Neuronal stem cell (in vitro differentiated cells): Measurements from ENCODE around the gene NLGN4X.

ENCODE experiments used
- DNase-seq: peaks from one replicate; pipeline ENCODE4 v3.0.0-alpha.2; 2013; ENCODE audit warnings: low spot score
- H2AFZ ChIP-seq: one replicate; pipeline ENCODE4 v1.6.1; 2013; ENCODE audit warnings: mild to moderate bottlenecking, low read length, inconsistent platforms
- H2AK5ac ChIP-seq: 2 replicates; pipeline ENCODE4 v1.6.1; 2013; ENCODE audit warnings: low read depth, mild to moderate bottlenecking, inconsistent platforms, low read length, moderate library complexity, mixed read lengths
- H2BK120ac ChIP-seq: 2 replicates; pipeline ENCODE4 v1.6.1; 2013; ENCODE audit warnings: low read depth, mild to moderate bottlenecking, inconsistent platforms, low read length, moderate library complexity, mixed read lengths
- H2BK12ac ChIP-seq: one replicate; pipeline ENCODE4 v1.6.1; 2013; ENCODE audit warnings: low read length, inconsistent platforms
- H2BK15ac ChIP-seq: 2 replicates; pipeline ENCODE4 v1.6.1; 2013; ENCODE audit warnings: mild to moderate bottlenecking, low read length, inconsistent platforms, mixed read lengths
- H2BK5ac ChIP-seq: one replicate; pipeline ENCODE4 v1.6.1; 2013; ENCODE audit warnings: inconsistent platforms, mild to moderate bottlenecking, low read length, moderate library complexity
- H3K14ac ChIP-seq: one replicate; pipeline ENCODE4 v1.6.1; 2013; ENCODE audit warnings: low read length, inconsistent platforms
- H3K18ac ChIP-seq: 2 replicates; pipeline ENCODE4 v1.6.1; 2013; ENCODE audit warnings: low read length, inconsistent platforms
- H3K23ac ChIP-seq: 2 replicates; pipeline ENCODE4 v1.6.1; 2013; ENCODE audit warnings: low read depth, mild to moderate bottlenecking, mixed read lengths, low read length, inconsistent platforms; ENCODE audit not compliant: poor library complexity
- H3K27ac ChIP-seq: replicated peaks from 3 replicates; pipeline ENCODE4 v1.5.1; 2013; ENCODE audit warnings: low read length, inconsistent platforms
- H3K27me3 ChIP-seq, 3 experiments: 2 replicates each; pipeline ENCODE4 v1.6.1; 2013; ENCODE audit warnings: low read length in 3 of 3, mild to moderate bottlenecking in 2 of 3, inconsistent platforms in 1 of 3, low read depth in 1 of 3, mixed read lengths in 1 of 3, moderate library complexity in 1 of 3; ENCODE audit not compliant: control insufficient read depth in 3 of 3, insufficient read depth in 3 of 3
- H3K36me3 ChIP-seq, 2 donors: replicated peaks in 1 of 2; 2 replicates each; pipeline ENCODE4 v1.6.1; 2013; ENCODE audit warnings: low read length in 2 of 2; ENCODE audit not compliant: control insufficient read depth in 2 of 2, insufficient read depth in 2 of 2
- H3K4ac ChIP-seq: 2 replicates; pipeline ENCODE4 v1.6.1; 2013; ENCODE audit warnings: inconsistent platforms, mild to moderate bottlenecking, low read length, moderate library complexity
- H3K4me1 ChIP-seq, 2 donors: 1 replicate in 1 of 2; 2 replicates in 1 of 2; pipeline ENCODE4 v1.6.1; 2013; ENCODE audit warnings: low read length in 2 of 2, low read depth in 1 of 2; ENCODE audit not compliant: control insufficient read depth in 2 of 2, insufficient read depth in 1 of 2
- H3K4me2 ChIP-seq: one replicate; pipeline ENCODE4 v1.6.1; 2013; ENCODE audit warnings: mild to moderate bottlenecking, low read length, inconsistent platforms; ENCODE audit not compliant: insufficient read depth, poor library complexity, severe bottlenecking
- H3K4me3 ChIP-seq, 2 donors: 2 replicates each; pipeline ENCODE4 v1.5.1; 2013; ENCODE audit warnings: low read length in 2 of 2, mild to moderate bottlenecking in 2 of 2, inconsistent platforms in 1 of 2, moderate library complexity in 1 of 2
- H3K79me1 ChIP-seq: one replicate; pipeline ENCODE4 v1.6.1; 2013; ENCODE audit warnings: low read depth, mild to moderate bottlenecking, inconsistent platforms, low read length, moderate library complexity
- H3K9ac ChIP-seq: one replicate; pipeline ENCODE4 v1.6.1; 2013; ENCODE audit warnings: mild to moderate bottlenecking, low read depth, low read length, inconsistent platforms; ENCODE audit not compliant: poor library complexity
- H3K9me3 ChIP-seq, 2 donors: replicated peaks in 1 of 2; 2 replicates each; pipeline versions ENCODE3 to v1.6.1; 2013; ENCODE audit warnings: low read length in 2 of 2, mild to moderate bottlenecking in 2 of 2, inconsistent platforms in 1 of 2, low read depth in 1 of 2, mixed read lengths in 1 of 2, moderate library complexity in 1 of 2; ENCODE audit not compliant: control insufficient read depth in 2 of 2, insufficient read depth in 1 of 2
- H4K8ac ChIP-seq: one replicate; pipeline ENCODE4 v1.6.1; 2013; ENCODE audit warnings: low read depth, mild to moderate bottlenecking, inconsistent platforms, low read length, moderate library complexity
- H4K91ac ChIP-seq: one replicate; pipeline ENCODE4 v1.6.1; 2013; ENCODE audit warnings: low read length, low read depth, mild to moderate bottlenecking, inconsistent platforms; ENCODE audit not compliant: poor library complexity
- WGBS, 2 donors: extraction: QIAGEN DNeasy Blood & Tissue Kit; methylation state at CpG; one replicate each; pipeline ENCODE4 v1.1.7; 2013; ENCODE audit warnings: missing lambda C conversion rate in 2 of 2, mixed read lengths in 1 of 2; ENCODE audit not compliant: insufficient read length in 2 of 2, insufficient replicate concordance in 1 of 2; ENCODE audit errors: extremely low coverage in 2 of 2; 5-methylcytosine and 5-hydroxymethylcytosine counted together

Gene NLGN4X

GRCh38 chrX:5958523-5958922, 270.1 kb downstream of the NLGN4X start:
- Histone ChIP-seq H3K79me1 (no peaks in the 10 kb centered on the region), H3K18ac (no peak overlapping the region), H3K27me3 (no peaks in the 10 kb centered on the region), H2BK5ac (no peak overlapping the region), H2AFZ (no peak overlapping the region), H3K4ac (no peak overlapping the region), H2AK5ac (no peak overlapping the region), H2BK120ac (no peak overlapping the region), H4K91ac (no peak overlapping the region), H2BK12ac (no peak overlapping the region), H3K4me1 (no peaks in the 10 kb centered on the region), H3K9me3 (no peaks in the 10 kb centered on the region), H2BK15ac (no peak overlapping the region), H3K27ac (no peak overlapping the region), H3K4me2 (no peak overlapping the region), H3K23ac (no peak overlapping the region), H3K36me3 (no peaks in the 10 kb centered on the region), H4K8ac (no peak overlapping the region), H3K4me3 (no peak overlapping the region), H3K14ac (no peak overlapping the region), H3K9ac (no peak overlapping the region)
- DNase-seq = no peak
- no CpG with 5 or more reads among the region's 2 CpGs for WGBS, 2 donors

DNA sequence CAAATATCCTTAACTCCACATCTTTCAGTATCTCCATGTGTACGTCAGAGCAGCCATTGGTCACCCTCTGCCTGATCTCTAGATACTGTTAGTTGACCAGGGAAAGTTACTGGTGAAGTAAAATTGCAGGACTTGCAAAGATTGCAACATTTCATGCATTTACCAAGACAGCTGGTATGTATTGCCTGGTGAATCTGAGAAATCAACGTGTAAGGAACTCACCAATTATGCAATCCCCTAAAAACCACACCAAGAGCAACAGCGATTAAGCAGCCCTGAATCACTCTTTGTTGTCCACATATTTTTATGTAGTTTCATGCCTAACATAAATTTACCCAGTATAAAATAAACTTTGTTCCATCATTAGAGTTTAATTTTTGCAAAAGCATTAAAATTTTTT, 271.2 kb downstream of the NLGN4X start:
- Histone ChIP-seq H4K91ac (no peak overlapping the region), H3K23ac (no peak overlapping the region), H3K27me3 (no peaks in the 10 kb centered on the region), H3K79me1 (no peaks in the 10 kb centered on the region), H3K18ac (no peak overlapping the region), H3K4ac (no peak overlapping the region), H2BK15ac (no peak overlapping the region), H3K9ac (no peak overlapping the region), H3K4me3 (no peak overlapping the region), H2BK12ac (no peak overlapping the region), H2AFZ (no peak overlapping the region), H4K8ac (no peak overlapping the region), H2BK120ac (no peak overlapping the region), H3K14ac (no peak overlapping the region), H3K4me1 (no peaks in the 10 kb centered on the region), H3K27ac (no peak overlapping the region), H3K4me2 (no peak overlapping the region), H2BK5ac (no peak overlapping the region), H3K9me3 (no peaks in the 10 kb centered on the region), H2AK5ac (no peak overlapping the region), H3K36me3 (no peaks in the 10 kb centered on the region)
- no peak for DNase-seq
- no CpG with 5 or more reads among the region's 3 CpGs for WGBS, 2 donors

GRCh38 chrX:5936438-5936837, 292.2 kb downstream of the NLGN4X start:
- DNase-seq = no peak
- Histone ChIP-seq H3K27ac (no peak overlapping the region), H3K4me2 (no peak overlapping the region), H3K9ac (no peak overlapping the region), H3K4me1 (no peaks in the 10 kb centered on the region), H2BK12ac (no peak overlapping the region), H3K23ac (no peak overlapping the region), H2AK5ac (no peak overlapping the region), H2AFZ (no peak overlapping the region), H3K4ac (no peak overlapping the region), H3K36me3 (no peaks in the 10 kb centered on the region), H4K91ac (no peak overlapping the region), H3K27me3 (no peaks in the 10 kb centered on the region), H3K9me3 (no peaks in the 10 kb centered on the region), H3K18ac (no peak overlapping the region), H2BK120ac (no peak overlapping the region), H4K8ac (no peak overlapping the region), H3K14ac (no peak overlapping the region), H3K4me3 (no peak overlapping the region), H2BK15ac (no peak overlapping the region), H3K79me1 (no peaks in the 10 kb centered on the region), H2BK5ac (no peak overlapping the region)
- no CpG with 5 or more reads among the region's 6 CpGs for WGBS, 2 donors

DNA sequence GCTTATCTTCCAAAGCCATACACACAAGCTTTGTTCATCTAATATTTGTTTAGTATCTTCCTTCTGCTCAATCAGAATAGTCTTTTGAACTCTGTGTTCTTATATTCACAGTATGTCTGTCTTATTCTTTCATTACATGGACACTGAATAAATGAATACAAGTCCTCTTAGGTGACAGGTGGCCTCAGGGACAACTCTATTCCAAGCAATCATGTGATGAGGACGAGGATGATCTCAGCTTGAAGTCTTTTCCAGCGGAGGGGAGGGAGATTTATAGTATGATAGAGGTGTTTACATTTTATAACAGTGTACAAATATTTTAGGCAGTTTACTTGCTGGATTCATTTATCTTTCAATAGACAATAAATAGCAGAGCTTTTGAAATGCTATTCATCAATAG, 300.4 kb downstream of the NLGN4X start:
- Histone ChIP-seq H3K9ac (no peak overlapping the region), H2AFZ (no peak overlapping the region), H3K79me1 (no peaks in the 10 kb centered on the region), H3K23ac (no peak overlapping the region), H2BK15ac (no peak overlapping the region), H4K91ac (no peak overlapping the region), H2BK120ac (no peak overlapping the region), H3K27me3 (no peaks in the 10 kb centered on the region), H3K4ac (no peak overlapping the region), H3K4me1 (no peaks in the 10 kb centered on the region), H2BK5ac (no peak overlapping the region), H2BK12ac (no peak overlapping the region), H3K4me2 (no peak overlapping the region), H3K4me3 (no peak overlapping the region), H3K9me3 (no peaks in the 10 kb centered on the region), H3K36me3 (no peaks in the 10 kb centered on the region), H2AK5ac (no peak overlapping the region), H3K18ac (no peak overlapping the region), H3K14ac (no peak overlapping the region), H3K27ac (no peak overlapping the region), H4K8ac (no peak overlapping the region)
- WGBS, 2 donors = no CpG with 5 or more reads among the region's 2 CpGs
- no peak for DNase-seq
